T47D (cell line): ENCODE results near the gene NLRP11.

Experiments used
- DNase-seq, 2 experiments: peaks; one replicate each; pipeline versions ENCODE4 v3.0.0 to v3.0.0-alpha.2; 2011 to 2012; ENCODE audit warnings: low read depth in 1 of 2, low spot score in 1 of 2
- JUND ChIP-seq: IDR thresholded peaks from 2 replicates; pipeline ENCODE4 v1.6.1; 2012; ENCODE audit warnings: low read depth
- in situ Hi-C: cut with HindIII; loops from 2 replicates; pipeline ENCODE4 v1.10.0; 2016; ENCODE audit warnings: low sequenced_read_pairs, low pct_unique_long_range_greater_than_20kb

NLRP11 gene

GRCh38 chr19:55831846-55832245, at the start of gene NLRP11:
NLRP11 (minus strand) TSS chr19:55831999; CDS start chr19:55818174, 13,825 bp downstream.
- in situ Hi-C loops = no loop called here
- no peak for DNase-seq
- TF ChIP-seq JUND = no peak

- in situ Hi-C loops = no loop called here
- no peak for DNase-seq
- no peak for TF ChIP-seq JUND
Measured at GRCh38 chr19:55877211-55877610, 45.4 kb upstream of the NLRP11 start.

- DNase-seq = no peak
- in situ Hi-C loops = no loop called here
- TF ChIP-seq JUND = no peak
Measured at GRCh38 chr19:55870736-55871135, 38.9 kb upstream of the NLRP11 start.

DNA sequence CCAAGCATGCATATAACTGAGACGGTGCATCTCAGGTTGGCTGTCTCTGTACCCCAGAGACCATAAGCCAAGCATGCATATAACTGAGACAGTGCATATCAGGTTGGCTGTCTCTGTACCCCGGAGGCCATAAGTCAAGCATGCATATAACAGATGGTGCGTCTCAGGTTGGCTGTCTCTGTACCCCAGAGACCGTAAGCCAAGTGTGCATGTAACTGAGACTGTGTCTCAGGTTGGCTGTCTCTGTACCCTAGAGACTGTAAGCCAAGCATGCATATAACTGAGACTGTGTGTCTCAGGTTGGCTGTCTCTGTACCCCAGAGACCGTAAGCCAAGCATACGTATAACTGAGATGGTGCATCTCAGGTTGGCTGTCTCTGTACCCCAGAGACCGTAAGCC, 35.3 kb upstream of the NLRP11 start:
- TF ChIP-seq JUND = no peak
- in situ Hi-C loops = no loop called here

DNA sequence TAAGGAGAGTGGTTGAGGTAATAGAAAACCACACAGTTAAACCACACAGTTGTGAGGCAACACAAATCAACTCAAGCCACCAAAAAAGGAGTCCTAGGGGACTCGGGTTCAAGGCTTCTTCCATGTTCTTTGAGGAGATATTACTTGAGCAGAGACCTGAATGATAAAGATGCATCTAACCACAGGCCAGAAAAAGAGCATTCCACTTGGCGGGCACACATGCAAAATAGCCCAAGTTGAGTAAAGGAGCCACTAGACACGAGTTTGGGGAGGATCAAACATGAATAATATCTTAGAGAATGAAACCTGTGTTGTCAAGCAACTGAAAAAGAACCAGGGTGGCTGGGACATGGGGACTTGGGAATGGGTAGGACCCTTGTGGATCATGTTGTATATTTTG, 34.7 kb upstream of the NLRP11 start:
- in situ Hi-C loops = no loop called here
- no peak for DNase-seq
- TF ChIP-seq JUND = no peak

More for the DNA sequence above, 35.3 kb upstream of the NLRP11 start:
- no peak for DNase-seq

DNA sequence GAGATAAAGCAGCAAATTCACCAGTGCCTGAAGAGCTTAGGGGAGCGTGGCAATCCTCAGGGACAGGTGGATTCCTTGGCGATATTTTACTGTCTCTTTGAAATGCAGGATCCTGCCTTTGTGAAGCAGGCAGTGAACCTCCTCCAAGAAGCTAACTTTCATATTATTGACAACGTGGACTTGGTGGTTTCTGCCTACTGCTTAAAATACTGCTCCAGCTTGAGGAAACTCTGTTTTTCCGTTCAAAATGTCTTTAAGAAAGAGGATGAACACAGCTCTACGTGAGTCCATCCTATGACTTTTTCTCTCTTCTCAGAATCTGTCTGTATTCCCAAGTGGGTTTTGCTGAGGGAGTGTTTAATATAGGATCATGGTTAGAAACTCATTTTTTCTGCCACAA, 27.2 kb upstream of the NLRP11 start:
- DNase-seq = no peak
- in situ Hi-C loops = no loop called here
- TF ChIP-seq JUND = no peak

DNA sequence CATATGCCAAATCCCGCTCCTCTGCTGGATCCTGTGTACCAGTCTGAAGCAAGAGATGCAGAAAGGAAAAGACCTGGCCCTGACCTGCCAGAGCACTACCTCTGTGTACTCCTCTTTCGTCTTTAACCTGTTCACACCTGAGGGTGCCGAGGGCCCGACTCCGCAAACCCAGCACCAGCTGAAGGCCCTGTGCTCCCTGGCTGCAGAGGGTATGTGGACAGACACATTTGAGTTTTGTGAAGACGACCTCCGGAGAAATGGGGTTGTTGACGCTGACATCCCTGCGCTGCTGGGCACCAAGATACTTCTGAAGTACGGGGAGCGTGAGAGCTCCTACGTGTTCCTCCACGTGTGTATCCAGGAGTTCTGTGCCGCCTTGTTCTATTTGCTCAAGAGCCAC, 26.6 kb upstream of the NLRP11 start:
- in situ Hi-C loops = no loop called here
- no peak for TF ChIP-seq JUND
- no peak for DNase-seq

GRCh38 chr19:55857974-55858373, 26.2 kb upstream of the NLRP11 start:
- in situ Hi-C loops = no loop called here
- no peak for TF ChIP-seq JUND

DNA sequence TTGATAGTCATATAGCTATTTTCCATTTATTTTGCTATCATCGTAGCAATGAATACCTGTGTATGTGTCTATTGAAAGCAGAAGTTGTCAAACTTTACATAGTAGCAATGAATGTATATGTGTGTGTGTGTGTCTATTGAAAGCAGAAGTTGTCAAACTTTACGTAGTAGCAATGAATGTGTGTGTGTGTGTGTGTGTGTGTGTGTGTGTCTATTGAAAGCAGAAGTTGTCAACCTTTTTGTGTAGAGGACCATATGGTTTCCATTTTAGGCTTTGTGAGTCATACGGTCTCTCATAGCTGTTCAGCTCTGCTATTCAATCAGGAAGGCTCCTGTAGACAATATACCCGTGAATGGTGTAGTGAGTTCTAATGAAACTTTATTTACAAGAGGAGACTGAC, 25.4 kb upstream of the NLRP11 start:
- no peak for DNase-seq
- in situ Hi-C loops = no loop called here
- no peak for TF ChIP-seq JUND

More at GRCh38 chr19:55857974-55858373, 26.2 kb upstream of the NLRP11 start:
- no peak for DNase-seq

DNA sequence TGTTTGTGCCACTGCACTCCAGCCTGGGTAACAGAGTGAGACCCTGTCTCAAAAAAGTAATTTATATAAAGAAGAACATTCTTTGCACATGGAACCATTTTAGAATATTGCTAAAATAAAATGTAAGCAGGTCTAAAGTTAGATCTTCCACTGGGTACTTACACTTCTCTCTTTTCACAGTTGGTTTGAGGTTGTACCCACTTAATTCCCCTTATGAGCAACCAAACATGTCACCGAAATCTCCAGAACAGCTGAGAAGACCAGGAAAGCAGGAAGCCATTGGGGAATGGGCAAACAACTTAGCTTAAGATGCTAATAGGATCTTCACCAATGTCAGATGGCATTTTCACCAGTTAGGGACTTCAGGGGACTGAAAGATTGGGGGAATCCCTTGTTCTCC, 23.4 kb upstream of the NLRP11 start:
- no peak for TF ChIP-seq JUND
- in situ Hi-C loops = no loop called here
- DNase-seq = no peak

- in situ Hi-C loops = no loop called here
- no peak for TF ChIP-seq JUND
- no peak for DNase-seq
Measured at GRCh38 chr19:55838906-55839305, 7.1 kb upstream of the NLRP11 start.

DNA sequence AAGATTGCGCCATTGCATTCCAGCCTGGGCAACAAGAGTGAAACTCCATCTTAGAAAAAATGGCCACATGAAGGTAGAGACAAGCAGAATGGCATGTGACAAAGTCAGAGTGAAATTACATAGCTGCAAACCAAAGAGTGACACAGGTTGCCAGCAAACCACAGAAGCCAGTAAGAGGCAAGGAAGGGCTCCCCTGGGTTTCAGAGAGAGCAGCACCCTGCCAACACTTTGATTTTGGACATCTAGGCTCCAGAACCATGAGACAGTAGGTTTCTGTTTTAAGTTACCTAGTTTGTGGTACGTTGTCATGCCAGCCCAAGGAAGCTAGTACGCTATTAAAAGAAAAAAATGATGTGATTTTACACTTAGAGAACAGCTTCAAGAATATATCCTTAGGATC, 6.5 kb upstream of the NLRP11 start:
- TF ChIP-seq JUND = no peak
- no peak for DNase-seq
- in situ Hi-C loops = no loop called here

DNA sequence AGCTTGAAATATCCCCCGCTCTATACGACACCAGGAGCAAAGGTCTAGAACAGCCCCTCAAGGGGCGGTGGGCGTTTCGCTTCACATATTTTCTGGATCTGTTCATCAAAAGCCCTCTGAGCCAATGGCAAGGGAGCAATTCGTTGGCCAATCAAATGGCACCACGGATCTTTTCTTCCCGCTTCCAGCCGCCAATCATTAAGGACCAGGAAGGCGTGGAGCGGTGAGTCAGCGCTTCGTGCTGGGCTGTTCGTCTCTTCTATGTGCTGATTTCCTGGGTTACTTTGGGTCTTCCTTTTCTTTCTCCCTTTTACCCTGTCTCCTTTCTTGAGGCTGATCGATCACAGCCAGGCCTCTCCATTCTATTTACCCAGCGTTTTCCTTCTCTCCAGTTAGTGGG, 4.5 kb upstream of the NLRP11 start, which contains the start of gene NLRP4:
Gene NLRP4, plus strand, starts transcription at position 201 of the 400 bp plus-strand sequence. CDS start 15,541 bp downstream, outside the sequence.
- no peak for DNase-seq
- in situ Hi-C loops = no loop called here
- TF ChIP-seq JUND = no peak

- in situ Hi-C loops = no loop called here
- DNase-seq = no peak
Measured at GRCh38 chr19:55832676-55833075, 877 bp upstream of the NLRP11 start.

DNA sequence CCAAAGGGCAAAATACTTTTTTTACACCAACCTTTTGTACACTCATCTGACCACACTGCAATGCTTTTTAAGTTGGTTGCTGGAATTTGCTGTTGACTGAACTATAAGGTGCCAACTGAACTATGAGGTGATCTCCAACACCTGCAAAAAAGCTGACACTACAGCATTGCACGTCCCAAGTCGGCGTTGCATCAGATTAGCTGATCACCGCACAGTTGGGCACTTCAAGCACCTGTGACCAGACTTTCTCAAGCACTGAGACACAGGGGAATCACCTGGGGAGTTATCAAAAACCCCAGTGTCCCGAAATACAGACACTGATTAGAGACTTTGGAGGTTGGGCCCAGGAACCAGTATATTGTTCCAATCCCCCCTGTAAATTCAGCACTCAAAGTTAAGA, 1.1 kb downstream of the NLRP11 start:
- in situ Hi-C loops = no loop called here
- DNase-seq = no peak
- TF ChIP-seq JUND = no peak

More at GRCh38 chr19:55832676-55833075, 877 bp upstream of the NLRP11 start:
- no peak for TF ChIP-seq JUND
